Measurements from ENCODE around the gene NELL2.

DNA sequence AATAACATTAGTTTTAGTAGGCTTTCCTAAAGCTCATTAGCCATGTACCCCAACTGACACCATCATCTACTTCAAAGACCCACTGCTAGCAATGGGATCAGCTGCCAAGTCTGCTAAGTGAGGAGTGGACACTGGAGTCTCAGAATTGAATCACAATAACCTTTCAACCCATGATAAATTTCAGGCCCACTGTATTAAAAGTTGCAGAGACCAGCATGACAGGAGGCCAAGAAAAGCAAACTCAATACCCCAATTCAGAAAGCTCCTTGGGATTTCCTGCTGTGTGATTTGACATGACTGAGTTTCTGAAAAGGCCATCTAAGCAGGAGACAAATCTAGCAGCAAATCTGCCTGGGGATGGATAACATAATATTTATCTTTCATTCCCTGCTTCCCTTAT lies 320.7 kb downstream of the NELL2 start:
- TF ChIP-seq, protein P1, sequence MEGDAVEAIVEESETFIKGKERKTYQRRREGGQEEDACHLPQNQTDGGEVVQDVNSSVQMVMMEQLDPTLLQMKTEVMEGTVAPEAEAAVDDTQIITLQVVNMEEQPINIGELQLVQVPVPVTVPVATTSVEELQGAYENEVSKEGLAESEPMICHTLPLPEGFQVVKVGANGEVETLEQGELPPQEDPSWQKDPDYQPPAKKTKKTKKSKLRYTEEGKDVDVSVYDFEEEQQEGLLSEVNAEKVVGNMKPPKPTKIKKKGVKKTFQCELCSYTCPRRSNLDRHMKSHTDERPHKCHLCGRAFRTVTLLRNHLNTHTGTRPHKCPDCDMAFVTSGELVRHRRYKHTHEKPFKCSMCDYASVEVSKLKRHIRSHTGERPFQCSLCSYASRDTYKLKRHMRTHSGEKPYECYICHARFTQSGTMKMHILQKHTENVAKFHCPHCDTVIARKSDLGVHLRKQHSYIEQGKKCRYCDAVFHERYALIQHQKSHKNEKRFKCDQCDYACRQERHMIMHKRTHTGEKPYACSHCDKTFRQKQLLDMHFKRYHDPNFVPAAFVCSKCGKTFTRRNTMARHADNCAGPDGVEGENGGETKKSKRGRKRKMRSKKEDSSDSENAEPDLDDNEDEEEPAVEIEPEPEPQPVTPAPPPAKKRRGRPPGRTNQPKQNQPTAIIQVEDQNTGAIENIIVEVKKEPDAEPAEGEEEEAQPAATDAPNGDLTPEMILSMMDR (IDR thresholded peaks at IDR 0.05): no peak
- no peak for TF ChIP-seq POLR2A (IDR thresholded peaks at IDR 0.05)
